ENCODE data around the gene CBX7. TPM values are rescaled to one million over a fixed set of nuclear protein-coding genes. Genes with fewer than 3 reads are reported as not detected.

Gene CBX7
- total and polyA plus RNA-seq, 2 of the 4 experiments (the other 2 are of a cell fraction) = 0.90 to 3.6 TPM

GRCh38 chr22:39110631-39111561, 41.6 kb downstream of the CBX7 start (continued):
- TF ChIP-seq MAFK (IDR thresholded peaks at IDR 0.05; ENCODE audit: low read depth, low read length) = no peak

- DNase-seq (no peak), ATAC-seq (ENCODE audit: low read depth) (no peak)
- Histone ChIP-seq H3K9me1 (ENCODE audit: insufficient read depth, low read length) (no peaks in the 10 kb centered on the region), H2BK15ac (ENCODE audit: low read depth, low read length) (no peak overlapping the region), H3K4me1 (ENCODE audit: control insufficient read depth, insufficient read depth, low read length) (no peaks in the 10 kb centered on the region), H2BK120ac (ENCODE audit: low read depth, low read length) (no peak overlapping the region), H2AK5ac (ENCODE audit: low read depth, low read length) (no peak overlapping the region), H2BK5ac (ENCODE audit: low read depth, low read length, poor library complexity, severe bottlenecking) (no peak overlapping the region), H2AFZ (replicated peaks; ENCODE audit: low read length, poor library complexity) (no peak overlapping the region), H3K9ac (ENCODE audit: low read depth, low read length) (no peak overlapping the region), H3K36me3 (ENCODE audit: control insufficient read depth, insufficient read depth, low read length) (no peaks in the 10 kb centered on the region), H3K18ac (ENCODE audit: low read depth, low read length) (no peak overlapping the region), H3K27me3 (ENCODE audit: control insufficient read depth, insufficient read depth, low read length) (peaks cover 26% of the 10 kb centered on the region), H3K79me1 (ENCODE audit: low read depth in 1 of 2, low read length in 2 of 2) (no peaks in the 10 kb centered on the region), H4K91ac (ENCODE audit: insufficient read depth, low read depth, low read length) (no peak overlapping the region), H3K56ac (ENCODE audit: extremely low read depth, insufficient read depth, low read length) (no peak overlapping the region), H4K8ac (ENCODE audit: low read depth in 2 of 2, low read length in 2 of 2) (no peak overlapping the region), H2AK9ac (replicated peaks; ENCODE audit: low read depth, low read length, poor library complexity) (no peak overlapping the region), H4K20me1 (ENCODE audit: insufficient read depth, low read length) (no peaks in the 10 kb centered on the region), H3K14ac (replicated peaks; ENCODE audit: low read depth, low read length) (no peak overlapping the region), H3K23ac (ENCODE audit: low read depth, low read length) (no peak overlapping the region), H3K4ac (ENCODE audit: low read depth, low read length) (no peak overlapping the region), H3K4me2 (ENCODE audit: low read depth, low read length) (no peak overlapping the region), H4K5ac (ENCODE audit: low read depth, low read length) (no peak overlapping the region), H3K27ac (ENCODE audit: insufficient read depth, low read length) (no peak overlapping the region), H2BK20ac (ENCODE audit: low read depth, low read length) (no peak overlapping the region), H3K4me3 (ENCODE audit: insufficient read depth, low read depth, low read length) (no peak overlapping the region), H3K9me3 (ENCODE audit: control insufficient read depth, insufficient read depth, low read length) (peaks cover 3% of the 10 kb centered on the region; the same call in 1 of the 2 replicates)
- dilution Hi-C loops (cut with HindIII; ENCODE audit: low sequenced_read_pairs, unreplicated experiment) = no loop called here
- intact Hi-C loops (cut with micrococcal nuclease) = no loop called here
- ChIA-PET CTCF (interaction anchor here (0.7 to 1.7 kb wide), 2 partner anchors 67 to 240 kb away, joined by 3 read pairs; no protein-coding TSS in a partner anchor), POLR2A (ENCODE audit: unreplicated experiment) (no interaction called here)
- WGBS, 2 experiments (ENCODE audit: extremely low coverage in 2 of 2, insufficient read length in 1 of 2) = 79% methylated on average over 4 of the region's 9 CpGs; no CpG with 5 or more reads in 1 of the 2 experiments
- no TSS peak for BruUV-seq (replicated peaks)
- in situ Hi-C loops (cut with MboI; ENCODE audit: low sequenced_read_pairs) = loop anchor here (25.0 kb wide), 1 partner anchor 247 kb away; the partner anchor contains the start of gene CBX6
- TF ChIP-seq FOS (IDR thresholded peaks at IDR 0.05; ENCODE audit: low read depth, low read length) = no peak
- no peak for TF ChIP-seq CEBPB (IDR thresholded peaks at IDR 0.05; ENCODE audit: low read depth, low read length)
- no peak for TF ChIP-seq MXI1 (IDR thresholded peaks at IDR 0.05; ENCODE audit: borderline replicate concordance, low read depth, low read length)
- no peak for TF ChIP-seq RFX5 (IDR thresholded peaks at IDR 0.05; ENCODE audit: low read depth, low read length)
- no peak for TF ChIP-seq ELK1 (IDR thresholded peaks at IDR 0.05; ENCODE audit: borderline replicate concordance, low read depth, low read length)
- TF ChIP-seq RCOR1 (IDR thresholded peaks at IDR 0.05; ENCODE audit: insufficient replicate concordance, low read length) = no peak
- no peak for TF ChIP-seq CTCF (conservative IDR thresholded peaks at IDR 0.05; ENCODE audit: low read depth, low read length)
- TF ChIP-seq MAZ (IDR thresholded peaks at IDR 0.05; ENCODE audit: borderline replicate concordance, low read depth, low read length) = no peak
- TF ChIP-seq USF2 (IDR thresholded peaks at IDR 0.05; ENCODE audit: low read depth, low read length) = no peak
- TF ChIP-seq SMC3 (IDR thresholded peaks at IDR 0.05; ENCODE audit: low read depth, low read length) = no peak
Observed at GRCh38 chr22:39109361-39109760, 43.1 kb downstream of the CBX7 start.

Measured in IMR-90 (cell line).